RWPE2 (cell line): ENCODE results near the gene NUDCD2.
A peak's percentile ranks its signal among the peaks of the same experiment; 100 is the strongest.

Experiments used
- ATAC-seq: fragments of 200-7000 bp; cut with Tn5 transposase; 3 replicates; pipeline ENCODE4 v1.9.1; 2021; ENCODE audit warnings: low read depth
- DNase-seq: peaks from one replicate; pipeline ENCODE4 v3.0.0-alpha.2; 2020; ENCODE audit warnings: low spot score
- H3K27ac ChIP-seq: fragments of 450-650 bp; 2 replicates; pipeline ENCODE4 v1.5.1; 2017; ENCODE audit warnings: mild to moderate bottlenecking; ENCODE audit not compliant: poor library complexity, severe bottlenecking
- H3K27me3 ChIP-seq: fragments of 250-450 bp; sonication (Bioruptor Pico); 2 replicates; pipeline ENCODE4 v1.5.1; 2021; ENCODE audit warnings: mild to moderate bottlenecking, moderate library complexity; ENCODE audit not compliant: insufficient read depth, poor library complexity, severe bottlenecking
- H3K36me3 ChIP-seq: fragments of 250-450 bp; sonication (Bioruptor Pico); 2 replicates; pipeline ENCODE4 v1.5.1; 2020; ENCODE audit warnings: low read depth, mild to moderate bottlenecking, moderate library complexity
- H3K4me1 ChIP-seq: fragments of 250-450 bp; sonication (Bioruptor Pico); 2 replicates; pipeline ENCODE4 v1.5.1; 2021; ENCODE audit warnings: mild to moderate bottlenecking, moderate library complexity; ENCODE audit not compliant: insufficient read depth, poor library complexity, severe bottlenecking
- H3K4me3 ChIP-seq: fragments of 250-450 bp; sonication (Bioruptor Pico); 2 replicates; pipeline ENCODE4 v1.5.1; 2021; ENCODE audit warnings: mild to moderate bottlenecking, moderate library complexity; ENCODE audit not compliant: severe bottlenecking
- H3K9me3 ChIP-seq: fragments of 250-450 bp; sonication (Bioruptor Pico); 2 replicates; pipeline ENCODE4 v1.5.1; 2021; ENCODE audit warnings: mild to moderate bottlenecking, moderate library complexity; ENCODE audit not compliant: severe bottlenecking
- TF ChIP-seq, protein P1 (sequence below): fragments of 450-650 bp; IDR thresholded peaks from one replicate; pipeline ENCODE4 v1.5.1; 2017; ENCODE audit warnings: mild to moderate bottlenecking, moderate library complexity; ENCODE audit not compliant: poor library complexity, severe bottlenecking

Gene NUDCD2

GRCh38 chr5:163506095-163506457 is 46.2 kb upstream of the NUDCD2 start:
- Histone ChIP-seq H3K27me3 (no peaks in the 10 kb centered on the region), H3K9me3 (no peaks in the 10 kb centered on the region), H3K4me1 (peaks cover 31% of the 10 kb centered on the region), H3K4me3 (peak overlapping the region; percentile 69), H3K27ac (peak overlapping the region; percentile 87), H3K36me3 (no peaks in the 10 kb centered on the region)
- DNase-seq (no peak), ATAC-seq (no peak)
- TF ChIP-seq, protein P1, sequence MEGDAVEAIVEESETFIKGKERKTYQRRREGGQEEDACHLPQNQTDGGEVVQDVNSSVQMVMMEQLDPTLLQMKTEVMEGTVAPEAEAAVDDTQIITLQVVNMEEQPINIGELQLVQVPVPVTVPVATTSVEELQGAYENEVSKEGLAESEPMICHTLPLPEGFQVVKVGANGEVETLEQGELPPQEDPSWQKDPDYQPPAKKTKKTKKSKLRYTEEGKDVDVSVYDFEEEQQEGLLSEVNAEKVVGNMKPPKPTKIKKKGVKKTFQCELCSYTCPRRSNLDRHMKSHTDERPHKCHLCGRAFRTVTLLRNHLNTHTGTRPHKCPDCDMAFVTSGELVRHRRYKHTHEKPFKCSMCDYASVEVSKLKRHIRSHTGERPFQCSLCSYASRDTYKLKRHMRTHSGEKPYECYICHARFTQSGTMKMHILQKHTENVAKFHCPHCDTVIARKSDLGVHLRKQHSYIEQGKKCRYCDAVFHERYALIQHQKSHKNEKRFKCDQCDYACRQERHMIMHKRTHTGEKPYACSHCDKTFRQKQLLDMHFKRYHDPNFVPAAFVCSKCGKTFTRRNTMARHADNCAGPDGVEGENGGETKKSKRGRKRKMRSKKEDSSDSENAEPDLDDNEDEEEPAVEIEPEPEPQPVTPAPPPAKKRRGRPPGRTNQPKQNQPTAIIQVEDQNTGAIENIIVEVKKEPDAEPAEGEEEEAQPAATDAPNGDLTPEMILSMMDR: peak; percentile 48

GRCh38 chr5:163505368-163506094 is 45.6 kb upstream of the NUDCD2 start, which contains the start of gene MAT2B:
Gene MAT2B, plus strand, starts transcription at chr5:163505619. Its CDS starts 68 bp downstream, at chr5:163505687.
- Histone ChIP-seq H3K27me3 (no peaks in the 10 kb centered on the region), H3K4me3 (peak within 1 kb of the TSS; percentile 69), H3K4me1 (peaks cover 31% of the 10 kb centered on the region), H3K27ac (peak within 1 kb of the TSS; percentile 87), H3K9me3 (no peaks in the 10 kb centered on the region), H3K36me3 (no peaks in the 10 kb centered on the region)
- peak; percentile 86 for ATAC-seq
- TF ChIP-seq, protein P1: peak; percentile 91
- peak; percentile 98 for DNase-seq

- Histone ChIP-seq H3K27me3 (no peaks in the 10 kb centered on the region), H3K4me3 (peak overlapping the region; percentile 69), H3K4me1 (peaks cover 30% of the 10 kb centered on the region), H3K27ac (peak overlapping the region; percentile 87), H3K36me3 (no peaks in the 10 kb centered on the region), H3K9me3 (no peaks in the 10 kb centered on the region)
- TF ChIP-seq, protein P1: no peak
- DNase-seq: no peak
- ATAC-seq: peak; percentile 2
Measured at GRCh38 chr5:163505049-163505367, 45.1 kb upstream of the NUDCD2 start.

GRCh38 chr5:163504079-163504931 is 44.4 kb upstream of the NUDCD2 start:
- DNase-seq (no peak), ATAC-seq (peak; percentile 3; the same call in 1 of the 3 replicates)
- H3K27me3 ChIP-seq: no peaks in the 10 kb centered on the region
- peak overlapping the region; percentile 87 for H3K27ac ChIP-seq
- H3K9me3 ChIP-seq: no peaks in the 10 kb centered on the region
- H3K36me3 ChIP-seq: no peaks in the 10 kb centered on the region
- H3K4me3 ChIP-seq: peak overlapping the region; percentile 69
- peaks cover 24% of the 10 kb centered on the region for H3K4me1 ChIP-seq
- TF ChIP-seq, protein P1: no peak
